ENCODE measurements around the gene DDX55. TPM values are rescaled to one million over a fixed set of nuclear protein-coding genes. Genes with fewer than 3 reads are reported as not detected.
"Not testable (repeated sequence)": the region's sequence is repeated elsewhere in the genome, so short reads cannot be mapped to it uniquely, and the experiment has no call there.

DDX55 gene
- polyA plus RNA-seq (ENCODE audit: insufficient read length): 18.7 TPM

- DNase-seq (ENCODE audit: low read depth): peak; percentile 40
Measured at GRCh38 chr12:123601602-123602489, at the start of gene DDX55. DDX55 (plus strand) TSS chr12:123602099; CDS start chr12:123602149, 50 bp downstream.

GRCh38 chr12:123554136-123554535, 47.8 kb upstream of the DDX55 start:
- not testable (repeated sequence) for DNase-seq (ENCODE audit: low read depth)

- not testable (repeated sequence) for DNase-seq (ENCODE audit: low read depth)
Measured at GRCh38 chr12:123554843-123555242, 47.1 kb upstream of the DDX55 start.

GRCh38 chr12:123558487-123558886, 43.4 kb upstream of the DDX55 start:
- DNase-seq (ENCODE audit: low read depth): not testable (repeated sequence)

- no peak for DNase-seq (ENCODE audit: low read depth)
Measured at GRCh38 chr12:123559468-123559867, 42.4 kb upstream of the DDX55 start.

GRCh38 chr12:123571343-123571813, 30.5 kb upstream of the DDX55 start:
- no peak for DNase-seq (ENCODE audit: low read depth)

- no peak for DNase-seq (ENCODE audit: low read depth)
Measured at GRCh38 chr12:123572391-123572790, 29.5 kb upstream of the DDX55 start.

GRCh38 chr12:123573870-123574269, 28.0 kb upstream of the DDX55 start:
- no peak for DNase-seq (ENCODE audit: low read depth)

- DNase-seq (ENCODE audit: low read depth): no peak
Measured at GRCh38 chr12:123576611-123577010, 25.3 kb upstream of the DDX55 start.

GRCh38 chr12:123578243-123578642, 23.7 kb upstream of the DDX55 start:
- no peak for DNase-seq (ENCODE audit: low read depth)

- not testable (repeated sequence) for DNase-seq (ENCODE audit: low read depth)
Measured at GRCh38 chr12:123578829-123579228, 23.1 kb upstream of the DDX55 start.

- DNase-seq (ENCODE audit: low read depth): no peak
Measured at GRCh38 chr12:123580772-123581171, 21.1 kb upstream of the DDX55 start.

GRCh38 chr12:123591702-123592481, 10.0 kb upstream of the DDX55 start:
- DNase-seq (ENCODE audit: low read depth): no peak

GRCh38 chr12:123595729-123596128, 6.2 kb upstream of the DDX55 start:
- no peak for DNase-seq (ENCODE audit: low read depth)

GRCh38 chr12:123597100-123597499, 4.8 kb upstream of the DDX55 start:
- DNase-seq (ENCODE audit: low read depth): no peak

GRCh38 chr12:123598522-123598921, 3.4 kb upstream of the DDX55 start:
- DNase-seq (ENCODE audit: low read depth): no peak

GRCh38 chr12:123599310-123599709, 2.6 kb upstream of the DDX55 start:
- no peak for DNase-seq (ENCODE audit: low read depth)

GRCh38 chr12:123599721-123600120, 2.2 kb upstream of the DDX55 start:
- no peak for DNase-seq (ENCODE audit: low read depth)

GRCh38 chr12:123602651-123603195, 824 bp downstream of the DDX55 start:
- no peak for DNase-seq (ENCODE audit: low read depth)

GRCh38 chr12:123603495-123603894, 1.6 kb downstream of the DDX55 start:
- not testable (repeated sequence) for DNase-seq (ENCODE audit: low read depth)

GRCh38 chr12:123607756-123608155, 5.9 kb downstream of the DDX55 start:
- DNase-seq (ENCODE audit: low read depth): no peak

GRCh38 chr12:123608182-123608581, 6.3 kb downstream of the DDX55 start:
- DNase-seq (ENCODE audit: low read depth): no peak
